SHP77 treated with DMSO at 0.1 percent for 48 hours (cell line): ENCODE data around the gene PDSS2.
A peak's percentile ranks its signal among the peaks of the same experiment; 100 is the strongest.
"Not testable (repeated sequence)": the region's sequence is repeated elsewhere in the genome, so short reads cannot be mapped to it uniquely, and the experiment has no call there.

ENCODE experiments used
- DNase-seq: peaks from one replicate; lab custom pipeline; 2025; lab: John Stamatoyannopoulos, UW

The PDSS2 gene

GRCh38 chr6:107216197-107216933 is 243.0 kb downstream of the PDSS2 start:
- DNase-seq: no peak

GRCh38 chr6:107215334-107215733 is 244.0 kb downstream of the PDSS2 start:
- DNase-seq: no peak

GRCh38 chr6:107214655-107215054 is 244.7 kb downstream of the PDSS2 start:
- DNase-seq: no peak

GRCh38 chr6:107209406-107210305 is 249.7 kb downstream of the PDSS2 start:
- DNase-seq: no peak

- DNase-seq: no peak
Observed at GRCh38 chr6:107207251-107207873, 252.0 kb downstream of the PDSS2 start.

GRCh38 chr6:107205058-107205998 is 254.0 kb downstream of the PDSS2 start:
- DNase-seq: no peak

- DNase-seq: no peak
Observed at GRCh38 chr6:107202876-107203468, 256.4 kb downstream of the PDSS2 start.

GRCh38 chr6:107198631-107199416 is 260.5 kb downstream of the PDSS2 start:
- no peak for DNase-seq

GRCh38 chr6:107196152-107196551 is 263.2 kb downstream of the PDSS2 start:
- no peak for DNase-seq

- DNase-seq: not testable (repeated sequence)
Observed at GRCh38 chr6:107194723-107195122, 264.6 kb downstream of the PDSS2 start.

GRCh38 chr6:107192830-107193229 is 266.5 kb downstream of the PDSS2 start:
- DNase-seq: peak; percentile 86

GRCh38 chr6:107187630-107188029 is 271.7 kb downstream of the PDSS2 start:
- DNase-seq: no peak

GRCh38 chr6:107186047-107186446 is 273.3 kb downstream of the PDSS2 start:
- DNase-seq: no peak

GRCh38 chr6:107185391-107185970 is 273.9 kb downstream of the PDSS2 start:
- peak; percentile 30 for DNase-seq

GRCh38 chr6:107184435-107184834 is 274.9 kb downstream of the PDSS2 start:
- DNase-seq: no peak

GRCh38 chr6:107180099-107180498 is 279.3 kb downstream of the PDSS2 start:
- no peak for DNase-seq

GRCh38 chr6:107179004-107179403 is 280.4 kb downstream of the PDSS2 start:
- DNase-seq: no peak

- no peak for DNase-seq
Observed at GRCh38 chr6:107173779-107174178, 285.6 kb downstream of the PDSS2 start.

GRCh38 chr6:107171513-107171912 is 287.9 kb downstream of the PDSS2 start:
- DNase-seq: no peak

- not testable (repeated sequence) for DNase-seq
Observed at GRCh38 chr6:107164299-107164698, 295.1 kb downstream of the PDSS2 start.
